GM10266 (cell line): ENCODE results near the gene KCNK10.

Experiments
- DNase-seq: peaks from one replicate; pipeline ENCODE4 v3.0.0; 2012; ENCODE audit errors: extremely low spot score
- CTCF ChIP-seq: IDR thresholded peaks from 2 replicates; pipeline ENCODE4 v1.5.1; 2012; ENCODE audit warnings: mild to moderate bottlenecking, low read depth; ENCODE audit not compliant: control insufficient read depth, insufficient read depth; ENCODE audit errors: missing control alignments

Gene KCNK10

GRCh38 chr14:88323086-88323522 lies at the start of gene KCNK10:
Gene KCNK10 (minus strand): TSS chr14:88323269. CDS start chr14:88322798, 471 bp downstream.
- DNase-seq = no peak
- TF ChIP-seq CTCF = no peak

DNA sequence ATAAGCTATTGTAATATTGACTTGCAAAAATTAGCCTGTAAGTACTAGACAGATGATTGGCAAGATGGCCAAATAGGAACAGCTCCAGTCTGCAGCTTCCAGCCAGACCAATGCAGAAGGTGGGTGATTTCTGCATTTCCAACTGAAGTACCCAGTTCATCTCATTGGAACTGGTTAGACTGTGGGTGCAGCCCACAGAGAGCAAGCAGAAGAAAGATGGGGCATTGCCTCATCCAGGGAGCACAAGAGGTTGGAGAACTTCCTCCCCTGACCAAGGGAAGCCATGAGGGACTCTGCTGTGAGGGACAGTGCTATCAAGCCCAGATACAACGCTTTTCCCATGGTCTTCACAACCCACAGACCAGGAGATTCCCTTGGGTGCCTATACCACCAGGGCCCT lies 46.4 kb upstream of the KCNK10 start:
- TF ChIP-seq CTCF = no peak
- no peak for DNase-seq

GRCh38 chr14:88364710-88365413 lies 41.8 kb upstream of the KCNK10 start:
- no peak for DNase-seq
- TF ChIP-seq CTCF = no peak

GRCh38 chr14:88363644-88364043 lies 40.6 kb upstream of the KCNK10 start:
- no peak for TF ChIP-seq CTCF
- DNase-seq = no peak

DNA sequence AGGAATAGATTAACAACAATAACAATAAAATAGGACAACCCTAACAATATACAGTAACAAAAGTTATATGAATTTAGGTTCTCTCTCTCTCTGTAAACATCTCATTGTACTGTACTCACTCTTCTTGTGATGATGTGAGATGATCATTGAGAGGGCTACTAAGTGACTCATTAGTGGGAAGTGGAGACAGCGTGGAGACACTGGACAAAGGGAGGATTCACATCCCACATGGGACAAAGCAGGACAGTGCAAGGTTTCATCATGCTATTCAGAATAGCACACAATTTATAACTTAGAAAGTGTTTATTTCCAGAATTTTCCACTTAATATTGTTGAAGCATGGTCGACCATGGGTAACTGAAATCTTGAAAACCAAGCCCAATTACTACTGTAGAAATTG lies 36.4 kb upstream of the KCNK10 start:
- TF ChIP-seq CTCF = no peak
- DNase-seq = no peak

DNA sequence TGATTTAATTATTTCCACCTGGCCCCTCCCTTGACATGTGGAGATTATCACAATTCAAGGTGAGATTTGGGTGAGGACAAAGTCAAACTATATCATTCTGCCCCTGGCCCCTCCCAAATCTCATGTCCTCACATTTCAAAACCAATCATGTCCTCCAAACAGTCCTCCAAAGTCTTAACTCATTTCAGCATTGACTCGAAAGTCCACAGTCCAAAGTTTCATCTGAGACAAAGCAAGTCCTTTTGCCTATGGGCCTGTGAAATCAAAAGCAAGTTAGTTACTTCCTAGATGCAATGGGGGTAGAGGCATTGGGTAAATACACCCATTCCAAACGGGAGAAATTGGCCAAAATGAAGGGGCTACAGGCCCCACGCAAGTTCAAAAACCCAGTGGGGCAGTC lies 31.3 kb upstream of the KCNK10 start:
- no peak for DNase-seq

More for the DNA sequence above, 31.3 kb upstream of the KCNK10 start:
- TF ChIP-seq CTCF = no peak
